ENCODE results near the gene CLEC2B.
"Not testable (repeated sequence)": the region's sequence is repeated elsewhere in the genome, so short reads cannot be mapped to it uniquely, and the experiment has no call there.

Gene CLEC2B

DNA sequence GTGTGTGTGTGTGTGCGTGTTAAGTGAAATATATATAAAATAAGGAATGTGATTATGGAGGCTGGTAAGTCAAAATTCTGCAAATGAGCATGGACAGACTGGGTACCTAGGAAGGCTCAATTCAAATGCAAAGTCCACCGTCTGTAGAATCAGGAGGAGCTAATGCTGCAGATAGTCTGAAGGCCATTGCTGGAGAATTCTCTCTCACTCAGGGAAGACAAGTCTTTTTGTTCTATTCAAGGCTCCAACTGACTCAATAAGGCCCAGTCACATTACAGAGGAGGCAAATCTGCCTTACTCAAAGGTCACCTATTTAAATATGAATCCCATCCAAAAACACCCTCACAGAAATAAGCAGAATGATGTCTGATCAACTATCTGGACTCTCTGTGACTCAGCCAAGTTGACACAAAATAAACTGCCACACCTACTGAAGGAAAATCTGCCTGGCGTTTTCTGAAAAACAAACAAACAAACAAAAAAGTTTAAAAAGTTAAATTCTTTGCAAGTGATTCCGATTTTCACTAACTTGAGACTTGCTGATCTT is 11.5 kb upstream of the CLEC2B start:
- ChIA-PET CTCF (no interaction called here), POLR2A (interaction anchor here (0.6 kb wide), 1 partner anchor 931 kb away, joined by 3 read pairs; the partner anchor contains the start of gene M6PR)
- H3K27ac ChIP-seq (ENCODE audit: extremely low read depth, low read depth, low read length) = no peak overlapping the region
- TF ChIP-seq ZNF561 (tag by site-specific recombination; IDR thresholded peaks at IDR 0.05; ENCODE audit: borderline replicate concordance) (no peak), ZBTB8A (tag by site-specific recombination; IDR thresholded peaks at IDR 0.05) (no peak), ZNF423 (tag by site-specific recombination; IDR thresholded peaks at IDR 0.05) (no peak), HOXA7 (CRISPR knock-in tag; IDR thresholded peaks at IDR 0.05; ENCODE audit: borderline replicate concordance) (no peak), ZNF560 (tag by site-specific recombination; IDR thresholded peaks at IDR 0.05; ENCODE audit: borderline replicate concordance) (no peak), ZNF670 (tag by site-specific recombination; IDR thresholded peaks at IDR 0.05; ENCODE audit: low read depth) (no peak), ZNF473 (tag by site-specific recombination; IDR thresholded peaks at IDR 0.05) (no peak), ZNF311 (tag by site-specific recombination; IDR thresholded peaks at IDR 0.05; ENCODE audit: borderline replicate concordance) (no peak), YY1 (tag by site-specific recombination; IDR thresholded peaks at IDR 0.05) (no peak), ZNF2 (tag by site-specific recombination; IDR thresholded peaks at IDR 0.05) (no peak), ZNF639 (tag by site-specific recombination; IDR thresholded peaks at IDR 0.05) (no peak), ZNF350 (tag by site-specific recombination; IDR thresholded peaks at IDR 0.05) (no peak), ZNF610 (tag by site-specific recombination; IDR thresholded peaks at IDR 0.05; ENCODE audit: borderline replicate concordance) (no peak)
- TF ChIP-seq, protein P1, sequence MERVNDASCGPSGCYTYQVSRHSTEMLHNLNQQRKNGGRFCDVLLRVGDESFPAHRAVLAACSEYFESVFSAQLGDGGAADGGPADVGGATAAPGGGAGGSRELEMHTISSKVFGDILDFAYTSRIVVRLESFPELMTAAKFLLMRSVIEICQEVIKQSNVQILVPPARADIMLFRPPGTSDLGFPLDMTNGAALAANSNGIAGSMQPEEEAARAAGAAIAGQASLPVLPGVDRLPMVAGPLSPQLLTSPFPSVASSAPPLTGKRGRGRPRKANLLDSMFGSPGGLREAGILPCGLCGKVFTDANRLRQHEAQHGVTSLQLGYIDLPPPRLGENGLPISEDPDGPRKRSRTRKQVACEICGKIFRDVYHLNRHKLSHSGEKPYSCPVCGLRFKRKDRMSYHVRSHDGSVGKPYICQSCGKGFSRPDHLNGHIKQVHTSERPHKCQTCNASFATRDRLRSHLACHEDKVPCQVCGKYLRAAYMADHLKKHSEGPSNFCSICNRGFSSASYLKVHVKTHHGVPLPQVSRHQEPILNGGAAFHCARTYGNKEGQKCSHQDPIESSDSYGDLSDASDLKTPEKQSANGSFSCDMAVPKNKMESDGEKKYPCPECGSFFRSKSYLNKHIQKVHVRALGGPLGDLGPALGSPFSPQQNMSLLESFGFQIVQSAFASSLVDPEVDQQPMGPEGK (tag by site-specific recombination; IDR thresholded peaks at IDR 0.05) = no peak
- TF ChIP-seq, protein P2, sequence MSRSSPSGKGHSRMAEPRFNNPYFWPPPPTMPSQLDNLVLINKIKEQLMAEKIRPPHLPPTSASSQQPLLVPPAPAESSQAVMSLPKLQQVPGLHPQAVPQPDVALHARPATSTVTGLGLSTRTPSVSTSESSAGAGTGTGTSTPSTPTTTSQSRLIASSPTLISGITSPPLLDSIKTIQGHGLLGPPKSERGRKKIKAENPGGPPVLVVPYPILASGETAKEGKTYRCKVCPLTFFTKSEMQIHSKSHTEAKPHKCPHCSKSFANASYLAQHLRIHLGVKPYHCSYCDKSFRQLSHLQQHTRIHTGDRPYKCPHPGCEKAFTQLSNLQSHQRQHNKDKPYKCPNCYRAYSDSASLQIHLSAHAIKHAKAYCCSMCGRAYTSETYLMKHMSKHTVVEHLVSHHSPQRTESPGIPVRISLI (tag by site-specific recombination; IDR thresholded peaks at IDR 0.05) = no peak
- TF ChIP-seq, protein P3, sequence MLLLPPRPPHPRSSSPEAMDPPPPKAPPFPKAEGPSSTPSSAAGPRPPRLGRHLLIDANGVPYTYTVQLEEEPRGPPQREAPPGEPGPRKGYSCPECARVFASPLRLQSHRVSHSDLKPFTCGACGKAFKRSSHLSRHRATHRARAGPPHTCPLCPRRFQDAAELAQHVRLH (tag by site-specific recombination; IDR thresholded peaks at IDR 0.05) = no peak
- TF ChIP-seq, protein P4, sequence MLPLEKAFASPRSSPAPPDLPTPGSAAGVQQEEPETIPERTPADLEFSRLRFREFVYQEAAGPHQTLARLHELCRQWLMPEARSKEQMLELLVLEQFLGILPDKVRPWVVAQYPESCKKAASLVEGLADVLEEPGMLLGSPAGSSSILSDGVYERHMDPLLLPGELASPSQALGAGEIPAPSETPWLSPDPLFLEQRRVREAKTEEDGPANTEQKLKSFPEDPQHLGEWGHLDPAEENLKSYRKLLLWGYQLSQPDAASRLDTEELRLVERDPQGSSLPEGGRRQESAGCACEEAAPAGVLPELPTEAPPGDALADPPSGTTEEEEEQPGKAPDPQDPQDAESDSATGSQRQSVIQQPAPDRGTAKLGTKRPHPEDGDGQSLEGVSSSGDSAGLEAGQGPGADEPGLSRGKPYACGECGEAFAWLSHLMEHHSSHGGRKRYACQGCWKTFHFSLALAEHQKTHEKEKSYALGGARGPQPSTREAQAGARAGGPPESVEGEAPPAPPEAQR (tag by site-specific recombination; IDR thresholded peaks at IDR 0.05) = no peak
- TF ChIP-seq, protein P5, sequence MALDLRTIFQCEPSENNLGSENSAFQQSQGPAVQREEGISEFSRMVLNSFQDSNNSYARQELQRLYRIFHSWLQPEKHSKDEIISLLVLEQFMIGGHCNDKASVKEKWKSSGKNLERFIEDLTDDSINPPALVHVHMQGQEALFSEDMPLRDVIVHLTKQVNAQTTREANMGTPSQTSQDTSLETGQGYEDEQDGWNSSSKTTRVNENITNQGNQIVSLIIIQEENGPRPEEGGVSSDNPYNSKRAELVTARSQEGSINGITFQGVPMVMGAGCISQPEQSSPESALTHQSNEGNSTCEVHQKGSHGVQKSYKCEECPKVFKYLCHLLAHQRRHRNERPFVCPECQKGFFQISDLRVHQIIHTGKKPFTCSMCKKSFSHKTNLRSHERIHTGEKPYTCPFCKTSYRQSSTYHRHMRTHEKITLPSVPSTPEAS (tag by site-specific recombination; IDR thresholded peaks at IDR 0.05) = no peak
- no peaks in the 10 kb centered on the region for H3K36me3 ChIP-seq (ENCODE audit: control insufficient read depth in 2 of 2, insufficient read depth in 1 of 2, low read length in 2 of 2)
- no peaks in the 10 kb centered on the region for H3K9me3 ChIP-seq (ENCODE audit: control insufficient read depth, insufficient read depth, low read depth, low read length)
- H3K4me3 ChIP-seq (ENCODE audit: low read depth, low read length) = no peak overlapping the region
- no peaks in the 10 kb centered on the region for H3K4me1 ChIP-seq (ENCODE audit: control insufficient read depth, insufficient read depth, low read length)

DNA sequence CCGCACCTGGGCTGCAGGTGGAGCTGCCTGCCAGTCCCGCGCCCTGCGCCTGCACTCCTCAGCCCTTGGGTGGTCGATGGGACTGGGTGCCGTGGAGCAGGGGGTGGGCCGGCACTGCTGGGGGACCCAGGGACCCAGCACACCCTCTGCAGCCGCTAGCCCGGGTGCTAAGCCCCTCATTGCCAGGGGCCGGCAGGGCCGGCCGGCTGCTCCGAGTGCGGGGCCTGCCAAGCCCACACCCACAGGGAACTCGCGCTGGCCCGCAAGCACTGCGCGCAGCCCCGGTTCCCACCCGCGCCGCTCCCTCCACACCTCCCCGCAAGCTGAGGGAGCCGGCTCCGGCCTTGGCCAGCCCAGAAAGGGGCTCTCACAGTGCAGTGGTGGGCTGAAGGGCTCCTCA is 7.0 kb upstream of the CLEC2B start:
- POLR2A ChIA-PET = not testable (repeated sequence)
- CTCF ChIA-PET = interaction anchor here (0.7 kb wide), 1 partner anchor 125 kb away, joined by 4 read pairs; no protein-coding TSS in a partner anchor

More for the DNA sequence above, 7.0 kb upstream of the CLEC2B start:
- not testable (repeated sequence) for H3K36me3 ChIP-seq (ENCODE audit: control insufficient read depth in 2 of 2, insufficient read depth in 1 of 2, low read length in 2 of 2); H3K4me3 ChIP-seq (ENCODE audit: low read depth, low read length); H3K9me3 ChIP-seq (ENCODE audit: control insufficient read depth, insufficient read depth, low read depth, low read length); H3K4me1 ChIP-seq (ENCODE audit: control insufficient read depth, insufficient read depth, low read length); H3K27ac ChIP-seq (ENCODE audit: extremely low read depth, low read depth, low read length)
